B cell (primary cell): Measurements from ENCODE around the gene PRLH. TPM values are rescaled to one million over a fixed set of nuclear protein-coding genes. Genes with fewer than 3 reads are reported as not detected.

Experiments
- ATAC-seq: fragments of 200-7000 bp; cut with Tn5 transposase; one replicate; pipeline ENCODE4 v1.10.0; 2021; ENCODE audit warnings: low read depth, mild to moderate bottlenecking, moderate number of reproducible peaks, moderate library complexity
- CTCF ChIA-PET: fragments of 350-600 bp; sonication (Branson Sonifier 250); formaldehyde crosslinking; loops from one replicate; lab custom pipeline; 2021; ENCODE audit warnings: antibody characterized with exemption, inconsistent platforms; lab: Charles Lee
- POLR2A ChIA-PET: fragments of 350-600 bp; sonication (Branson Sonifier 250); formaldehyde crosslinking; loops from one replicate; lab custom pipeline; 2021; ENCODE audit warnings: antibody characterized with exemption; lab: Charles Lee
- DNase-seq: peaks from one replicate; pipeline ENCODE4 v3.0.0; 2013
- H2AFZ ChIP-seq: 2 replicates; pipeline ENCODE4 v1.6.1; 2012; ENCODE audit warnings: mild to moderate bottlenecking, low read depth, low read length; ENCODE audit not compliant: insufficient read depth, poor library complexity, severe bottlenecking
- H3K27ac ChIP-seq, 2 donors: 1 replicate in 1 of 2; 2 replicates in 1 of 2; pipeline ENCODE4 v1.5.1; 2012 to 2013; ENCODE audit warnings: low read length in 2 of 2, mild to moderate bottlenecking in 2 of 2, moderate library complexity in 1 of 2
- H3K27me3 ChIP-seq, 4 experiments: fragments of 200-600 bp in 1 of 4; sonication (generic) in 1 of 4; replicated peaks in 1 of 4; 1 replicate in 2 of 4; 2 replicates in 2 of 4; pipeline versions ENCODE4 v1.6.1 to v1.7.0; 2013 to 2016; ENCODE audit warnings: low read length in 3 of 4, mild to moderate bottlenecking in 2 of 4, mixed read lengths in 1 of 4, moderate library complexity in 1 of 4; ENCODE audit not compliant: insufficient read depth in 4 of 4, control insufficient read depth in 3 of 4; ENCODE audit errors: control extremely low read depth in 1 of 4
- H3K36me3 ChIP-seq, 2 experiments: replicated peaks in 1 of 2; 1 replicate in 1 of 2; 2 replicates in 1 of 2; pipeline versions ENCODE4 v1.6.1 to v1.7.1; 2013; ENCODE audit warnings: low read length in 1 of 2; ENCODE audit not compliant: insufficient read depth in 2 of 2, control insufficient read depth in 1 of 2; ENCODE audit errors: control extremely low read depth in 1 of 2, extremely low read depth in 1 of 2
- H3K4me1 ChIP-seq, 2 donors: fragments of 200-600 bp in 1 of 2; sonication (generic) in 1 of 2; 1 replicate in 1 of 2; 2 replicates in 1 of 2; pipeline versions ENCODE4 v1.5.1 to v1.6.1; 2013 to 2017; ENCODE audit warnings: low read length in 2 of 2; ENCODE audit not compliant: control insufficient read depth in 2 of 2, insufficient read depth in 2 of 2
- H3K4me2 ChIP-seq: replicated peaks from 2 replicates; pipeline ENCODE3; 2012; ENCODE audit warnings: mild to moderate bottlenecking, low read depth, low read length; ENCODE audit not compliant: poor library complexity, severe bottlenecking
- H3K4me3 ChIP-seq, 5 experiments: fragments of 200-600 bp in 1 of 5; sonication (generic) in 1 of 5; 1 replicate in 3 of 5; 2 replicates in 2 of 5; pipeline versions ENCODE4 v1.5.1 to v1.7.0; 2011 to 2016; ENCODE audit warnings: low read length in 4 of 5, mild to moderate bottlenecking in 4 of 5, low read depth in 2 of 5, control low read depth in 1 of 5, moderate library complexity in 1 of 5; ENCODE audit not compliant: insufficient read depth in 1 of 5; ENCODE audit errors: control extremely low read depth in 1 of 5, extremely low read depth in 1 of 5
- H3K79me2 ChIP-seq: fragments of 200-600 bp; sonication (generic); one replicate; pipeline ENCODE4 v1.6.0; 2016; ENCODE audit warnings: low read length; ENCODE audit not compliant: control insufficient read depth, insufficient read depth
- H3K9ac ChIP-seq: fragments of 200-600 bp; sonication (generic); 2 replicates; pipeline ENCODE4 v1.6.1; 2017; ENCODE audit warnings: mild to moderate bottlenecking, low read length, moderate library complexity
- H3K9me3 ChIP-seq, 3 donors: one replicate each; pipeline versions ENCODE4 v1.6.1 to v1.7.1; 2013; ENCODE audit warnings: low read length in 2 of 3; ENCODE audit not compliant: control insufficient read depth in 2 of 3, insufficient read depth in 1 of 3; ENCODE audit errors: control extremely low read depth in 1 of 3
- H4K20me1 ChIP-seq: 2 replicates; pipeline ENCODE4 v1.6.0; 2012; ENCODE audit warnings: mild to moderate bottlenecking, low read length; ENCODE audit not compliant: insufficient read depth, control insufficient read depth, poor library complexity, severe bottlenecking
- H3K27ac Mint-ChIP-seq: one replicate; pipeline ENCODE4 v1.8.0; 2021; ENCODE audit warnings: mixed read lengths
- H3K27me3 Mint-ChIP-seq: one replicate; pipeline ENCODE4 v1.8.0; 2021; ENCODE audit warnings: mixed read lengths
- H3K4me1 Mint-ChIP-seq: one replicate; pipeline ENCODE4 v1.8.0; 2021; ENCODE audit warnings: mixed read lengths
- H3K4me3 Mint-ChIP-seq: one replicate; pipeline ENCODE4 v1.8.0; 2021; ENCODE audit warnings: mixed read lengths
- H3K9me3 Mint-ChIP-seq: one replicate; pipeline ENCODE4 v1.8.0; 2022; ENCODE audit warnings: mixed read lengths; ENCODE audit not compliant: insufficient read depth
- CTCF ChIP-seq: fragments of 200-600 bp; IDR thresholded peaks from one replicate; pipeline ENCODE4 v1.8.0; 2022; ENCODE audit warnings: antibody characterized with exemption, mild to moderate bottlenecking
- EZH2 ChIP-seq: IDR thresholded peaks from 2 replicates; pipeline ENCODE4 v1.6.1; 2012; ENCODE audit warnings: borderline replicate concordance, low read depth, mild to moderate bottlenecking, moderate library complexity, low read length; ENCODE audit not compliant: insufficient read depth, poor library complexity, severe bottlenecking
- WGBS: methylation state at CpG from one replicate; pipeline ENCODE4 v1.1.5; 2013; ENCODE audit warnings: missing lambda C conversion rate; ENCODE audit not compliant: insufficient coverage; 5-methylcytosine and 5-hydroxymethylcytosine counted together
- intact Hi-C: fragments of 100-400 bp; cut with micrococcal nuclease; formaldehyde crosslinking; loops from one replicate; pipeline ENCODE4 v1.10.0; 2022
- polyA plus RNA-seq: library from polyadenylated mRNA; depleted of rRNA; stranded (reverse); fragments of >200 nt; gene quantifications from 2 replicates; pipeline ENCODE4 v1.2.3, GENCODE V29; 2012
- total RNA-seq, 2 donors: library from RNA; stranded (reverse); fragments of 120-200 nt in 1 of 2; gene quantifications; 1 replicate in 1 of 2; 2 replicates in 1 of 2; pipeline versions ENCODE4 v1.2.3 to v1.2.4, GENCODE V29; 2013 to 2022

Gene PRLH
- total and polyA plus RNA-seq, 2 donors (not counting 1 experiment from before 2014, with no cell fraction given), result not detected

DNA sequence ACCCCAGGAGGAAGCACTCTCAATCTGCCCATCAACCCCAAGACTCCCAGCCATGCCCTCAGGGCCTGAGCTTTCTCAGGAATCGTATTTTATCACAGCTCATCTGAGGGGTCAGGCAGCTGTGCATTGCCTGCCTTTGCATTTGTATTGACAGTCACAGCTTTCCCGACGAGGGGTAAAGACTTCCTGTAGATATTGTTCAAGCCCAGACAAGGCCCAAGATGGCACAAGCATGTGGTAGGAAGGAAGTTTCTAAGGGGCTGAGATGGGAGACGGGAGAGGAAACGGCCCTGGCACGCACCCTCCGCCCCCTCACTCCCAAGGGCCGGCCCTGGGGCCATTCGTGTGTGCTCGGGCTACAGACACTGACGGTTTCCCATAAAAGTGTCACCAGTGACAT, 34.2 kb upstream of the PRLH start:
- H3K4me1 Mint-ChIP-seq, result peaks cover 5% of the 10 kb centered on the region
- H3K4me1 ChIP-seq, result peaks cover 0 to 9% of the 10 kb centered on the region in 2 donors
- CTCF ChIA-PET, result interaction anchor here (0.9 to 1.7 kb wide), 2 partner anchors 19 to 40 kb away, joined by 3 to 7 read pairs; no protein-coding TSS in a partner anchor
- no peaks in the 10 kb centered on the region for H3K79me2 ChIP-seq
- DNase-seq (no peak), ATAC-seq (no peak)
- H3K27me3 Mint-ChIP-seq, result no peaks in the 10 kb centered on the region
- TF ChIP-seq CTCF (no peak), EZH2 (no peak)
- no peak overlapping the region for H3K4me3 Mint-ChIP-seq
- no peak overlapping the region for H3K4me2 ChIP-seq
- intact Hi-C loops, result no loop called here
- H3K9ac ChIP-seq, result no peak overlapping the region
- no peak overlapping the region for H3K4me3 ChIP-seq
- POLR2A ChIA-PET, result no interaction called here
- H4K20me1 ChIP-seq, result no peaks in the 10 kb centered on the region
- no peaks in the 10 kb centered on the region for H3K9me3 Mint-ChIP-seq
- WGBS, result 53% methylated on average over 4 of the region's 11 CpGs
- no peak overlapping the region for H2AFZ ChIP-seq
- H3K9me3 ChIP-seq, result no peaks in the 10 kb centered on the region
- H3K36me3 ChIP-seq, result no peaks in the 10 kb centered on the region
- no peak overlapping the region for H3K27ac ChIP-seq
- H3K27ac Mint-ChIP-seq, result no peak overlapping the region
- no peaks in the 10 kb centered on the region for H3K27me3 ChIP-seq

- Histone ChIP-seq H4K20me1 (no peaks in the 10 kb centered on the region), H3K4me3 (no peak overlapping the region), H3K4me1 (peaks cover 0 to 9% of the 10 kb centered on the region in 2 donors), H3K79me2 (no peaks in the 10 kb centered on the region), H3K27me3 (no peaks in the 10 kb centered on the region), H3K4me2 (no peak overlapping the region), H3K27ac (no peak overlapping the region), H3K9ac (no peak overlapping the region), H2AFZ (no peak overlapping the region), H3K36me3 (no peaks in the 10 kb centered on the region), H3K9me3 (no peaks in the 10 kb centered on the region)
- TF ChIP-seq CTCF (no peak), EZH2 (no peak)
- Mint-ChIP-seq H3K4me1 (peaks cover 5% of the 10 kb centered on the region), H3K27me3 (peaks cover 11% of the 10 kb centered on the region), H3K9me3 (no peaks in the 10 kb centered on the region), H3K4me3 (no peak overlapping the region), H3K27ac (no peak overlapping the region)
- ChIA-PET CTCF (interaction anchor here (0.7 to 1.7 kb wide), 2 partner anchors 21 to 38 kb away, joined by 3 to 7 read pairs; no protein-coding TSS in a partner anchor), POLR2A (no interaction called here)
- ATAC-seq (no peak), DNase-seq (no peak)
- WGBS, result 79% methylated on average over 6 of the region's 7 CpGs
- intact Hi-C loops, result no loop called here
These were observed 32.7 kb upstream of the PRLH start for GRCh38 chr2:237533668-237534161.
